Fibroblast of mammary gland (primary cell): ENCODE data around the gene FAM168B.

Source experiments
- DNase-seq: peaks from one replicate; pipeline ENCODE4 v3.0.0-alpha.2; 2010; ENCODE audit warnings: low read depth
- H3K4me3 ChIP-seq: 2 replicates; pipeline ENCODE4 v1.5.1; 2011; ENCODE audit warnings: low read depth, mild to moderate bottlenecking, low read length, moderate library complexity; ENCODE audit not compliant: control insufficient read depth
- CTCF ChIP-seq: conservative IDR thresholded peaks from 2 replicates; pipeline ENCODE4 v1.5.1; 2011; ENCODE audit warnings: low read depth, low read length, inconsistent platforms; ENCODE audit not compliant: control insufficient read depth, insufficient read depth

FAM168B gene

DNA sequence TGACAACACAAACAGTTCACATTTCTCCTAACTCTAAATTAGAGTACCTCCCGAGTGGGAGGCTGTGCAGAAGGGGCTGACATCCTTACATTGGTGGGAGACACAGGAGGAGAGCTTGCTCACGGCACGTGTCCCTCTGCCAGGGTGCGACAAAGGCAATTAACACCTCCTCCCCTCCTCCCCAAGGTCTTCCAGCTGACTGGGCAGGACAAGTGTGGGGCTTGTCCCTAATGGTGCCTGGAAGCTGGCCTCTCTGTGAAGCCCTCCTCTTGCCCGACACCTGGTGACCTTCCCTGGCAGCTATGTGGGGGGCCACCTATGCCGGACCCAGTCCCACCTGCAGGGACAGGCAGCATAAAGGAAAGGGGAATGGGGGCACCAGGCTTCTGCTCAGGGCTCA lies 57.0 kb downstream of the FAM168B start:
- H3K4me3 ChIP-seq, result no peak overlapping the region
- TF ChIP-seq CTCF, result no peak
- DNase-seq, result no peak

GRCh38 chr2:131035826-131036231 lies 57.4 kb downstream of the FAM168B start:
- no peak for DNase-seq
- H3K4me3 ChIP-seq, result no peak overlapping the region
- no peak for TF ChIP-seq CTCF

GRCh38 chr2:131035112-131035825 lies 58.0 kb downstream of the FAM168B start:
- no peak overlapping the region for H3K4me3 ChIP-seq
- TF ChIP-seq CTCF, result no peak
- DNase-seq, result no peak

DNA sequence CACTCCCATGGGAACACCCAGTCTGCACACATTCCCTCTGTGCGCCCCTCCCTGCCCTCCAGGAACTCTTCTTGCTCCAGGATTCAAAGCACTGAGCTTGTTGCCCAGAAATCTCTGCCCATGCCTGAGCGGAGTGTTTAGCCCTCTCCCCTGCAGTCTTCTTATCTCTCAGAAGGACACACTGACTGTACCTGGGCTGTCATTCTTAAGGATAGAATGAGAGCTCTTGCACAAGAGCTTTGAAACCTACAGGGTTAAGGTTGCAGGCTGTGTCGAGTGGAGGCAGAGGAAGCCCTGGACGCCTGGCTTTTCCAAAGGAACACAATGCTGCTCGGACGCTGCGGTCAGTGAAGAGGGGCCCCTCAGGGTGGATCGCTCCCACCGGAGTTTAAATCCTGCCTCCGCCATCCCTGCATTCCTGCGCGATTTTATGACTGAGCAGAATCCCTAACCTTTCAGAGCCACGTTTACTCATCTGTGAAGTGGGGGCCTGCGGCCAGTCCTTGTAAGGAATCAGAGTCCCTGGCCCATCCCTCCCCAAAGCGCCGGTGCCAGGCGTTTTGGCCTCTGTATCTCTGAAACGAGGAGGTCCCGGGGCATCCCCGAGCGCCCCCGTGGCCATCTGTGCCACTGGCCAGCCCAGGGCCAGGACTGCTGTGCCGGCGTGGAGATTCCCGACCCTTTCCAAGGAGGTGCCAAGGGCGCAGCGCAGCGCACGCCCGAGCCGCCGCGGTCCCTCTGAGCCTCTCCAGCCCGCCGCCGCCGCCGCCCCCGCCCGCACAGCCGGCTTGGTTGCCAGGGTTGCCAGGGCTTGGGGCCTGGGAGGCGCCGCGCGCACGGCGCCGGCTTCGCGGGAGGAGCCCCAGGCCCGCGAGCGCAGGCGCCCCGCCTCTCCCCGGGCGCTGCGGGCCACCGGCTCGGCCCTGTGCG lies 58.9 kb downstream of the FAM168B start:
- no peak overlapping the region for H3K4me3 ChIP-seq
- no peak for TF ChIP-seq CTCF
- no peak for DNase-seq

GRCh38 chr2:131033786-131034121 lies 59.5 kb downstream of the FAM168B start:
- no peak for DNase-seq
- no peak for TF ChIP-seq CTCF
- H3K4me3 ChIP-seq, result no peak overlapping the region

- H3K4me3 ChIP-seq, result no peak overlapping the region
- no peak for TF ChIP-seq CTCF
- DNase-seq, result no peak
Measured at GRCh38 chr2:131032393-131032836, 60.8 kb downstream of the FAM168B start.
